ENCODE data around the gene PARP15. TPM values are rescaled to one million over a fixed set of nuclear protein-coding genes. Genes with fewer than 3 reads are reported as not detected.
"Not testable (repeated sequence)": the region's sequence is repeated elsewhere in the genome, so short reads cannot be mapped to it uniquely, and the experiment has no call there.

Gene PARP15
- polyA plus RNA-seq, 3 donors from 2014 or later, result 9.4 to 17.0 (median 14.1) TPM

DNA sequence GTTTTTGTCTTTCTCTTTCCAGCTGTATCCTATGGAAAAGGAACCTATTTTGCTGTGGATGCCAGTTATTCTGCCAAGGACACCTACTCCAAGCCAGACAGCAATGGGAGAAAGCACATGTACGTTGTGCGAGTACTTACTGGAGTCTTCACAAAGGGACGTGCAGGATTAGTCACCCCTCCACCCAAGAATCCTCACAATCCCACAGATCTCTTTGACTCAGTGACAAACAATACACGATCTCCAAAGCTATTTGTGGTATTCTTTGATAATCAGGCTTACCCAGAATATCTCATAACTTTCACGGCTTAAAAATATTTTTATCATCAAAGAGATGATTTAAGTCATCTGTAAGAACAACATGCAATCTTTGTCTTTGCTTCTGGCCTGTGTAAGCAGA is 58.3 kb downstream of the PARP15 start:
- Mint-ChIP-seq H3K27me3 (ENCODE audit: low read depth in 3 of 3) (no peaks in the 10 kb centered on the region), H3K36me3 (peaks cover 23 to 46% (median 35%) of the 10 kb centered on the region in 3 donors), H3K4me3 (no peak overlapping the region), H3K9me3 (no peaks in the 10 kb centered on the region), H3K4me1 (peaks cover 0 to 10% of the 10 kb centered on the region in 2 donors), H3K27ac (peak overlapping the region in 1 of 6 donors; percentile 53)
- no peak for DNase-seq

- no peaks in the 10 kb centered on the region for H3K27me3 Mint-ChIP-seq (ENCODE audit: low read depth in 3 of 3)
- peaks cover 26 to 46% (median 28%) of the 10 kb centered on the region in 3 donors for H3K36me3 Mint-ChIP-seq
- DNase-seq, result no peak
- H3K4me1 Mint-ChIP-seq, result peaks cover 0 to 17% of the 10 kb centered on the region in 2 donors
- H3K9me3 Mint-ChIP-seq, result no peaks in the 10 kb centered on the region
- H3K27ac Mint-ChIP-seq, result no peak overlapping the region
- no peak overlapping the region for H3K4me3 Mint-ChIP-seq
Observed at GRCh38 chr3:122636697-122637096, 59.2 kb downstream of the PARP15 start.

DNA sequence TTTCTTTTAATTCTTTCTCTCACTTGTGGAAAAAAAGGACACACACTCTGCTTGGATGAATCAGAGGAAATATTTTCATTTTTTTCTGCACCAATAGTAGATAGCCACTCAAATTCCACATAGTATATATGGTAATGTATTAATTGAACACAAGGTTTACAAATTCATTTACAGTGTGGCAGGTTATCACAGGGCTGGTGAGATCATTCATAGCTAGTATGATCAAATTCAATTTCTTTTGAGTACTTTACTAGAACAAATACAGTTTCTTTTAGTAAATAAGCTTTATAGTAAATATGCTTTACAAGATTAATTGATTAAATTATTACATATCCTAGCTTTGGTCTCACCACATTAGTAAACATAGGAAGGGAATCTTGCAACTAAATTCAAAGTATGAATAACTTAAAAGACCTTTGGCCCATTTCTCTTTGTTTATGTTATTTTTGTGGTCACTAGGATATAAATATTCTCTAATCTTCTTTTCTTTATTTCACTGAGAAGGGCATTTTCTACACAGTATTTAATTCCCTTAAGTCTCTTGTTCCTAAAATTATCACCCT is 63.1 kb downstream of the PARP15 start:
- Mint-ChIP-seq H3K27me3 (ENCODE audit: low read depth in 3 of 3) (peaks cover 0 to 2% (median 0%) of the 10 kb centered on the region in 3 donors), H3K4me3 (no peak overlapping the region), H3K27ac (peak overlapping the region in 3 of 6 donors; percentile 17 to 54 (median 47)), H3K9me3 (no peaks in the 10 kb centered on the region), H3K4me1 (peaks cover 2 to 36% of the 10 kb centered on the region in 2 donors), H3K36me3 (peaks cover 13 to 28% (median 20%) of the 10 kb centered on the region in 3 donors)
- no peak for DNase-seq

DNA sequence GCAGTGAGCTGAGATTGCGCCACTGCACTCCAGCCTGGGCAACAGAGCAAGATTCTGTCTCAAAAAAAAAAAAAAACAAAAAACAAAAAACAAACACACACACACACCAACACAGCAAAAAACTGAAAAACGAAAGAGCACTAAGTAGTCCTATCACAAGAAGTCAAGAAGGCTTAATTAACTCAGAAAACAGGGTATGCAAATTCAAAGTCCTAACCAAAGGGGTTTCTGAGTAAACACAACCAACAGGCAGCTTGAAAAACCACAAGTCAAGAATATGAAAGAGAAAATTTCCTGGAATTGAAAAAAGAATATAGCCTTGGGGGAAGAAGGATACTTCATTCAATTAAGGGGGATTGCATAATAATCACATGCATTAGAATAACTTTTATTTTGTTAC is 65.5 kb downstream of the PARP15 start:
- Mint-ChIP-seq H3K4me1 (peaks cover 2 to 51% of the 10 kb centered on the region in 2 donors), H3K9me3 (no peaks in the 10 kb centered on the region), H3K27me3 (ENCODE audit: low read depth in 3 of 3) (peaks cover 0 to 8% (median 2%) of the 10 kb centered on the region in 3 donors), H3K4me3 (peak overlapping the region in 1 of 5 donors; percentile 9), H3K36me3 (peaks cover 5 to 11% (median 9%) of the 10 kb centered on the region in 3 donors), H3K27ac (peak overlapping the region in 3 of 6 donors; percentile 6 to 65 (median 18))
- DNase-seq, result no peak

GRCh38 chr3:122646146-122646988 is 68.9 kb downstream of the PARP15 start:
- Mint-ChIP-seq H3K9me3 (no peaks in the 10 kb centered on the region), H3K4me1 (peaks cover 2 to 35% of the 10 kb centered on the region in 2 donors), H3K27ac (peak overlapping the region in 2 of 6 donors; percentile 83 to 91), H3K36me3 (no peaks in the 10 kb centered on the region), H3K27me3 (ENCODE audit: low read depth in 3 of 3) (peaks cover 0 to 8% (median 2%) of the 10 kb centered on the region in 3 donors), H3K4me3 (peak overlapping the region in 2 of 5 donors; percentile 74 to 75)
- DNase-seq, result peak in 1 of 3 donors; percentile 42

GRCh38 chr3:122651233-122651907 is 73.9 kb downstream of the PARP15 start:
- DNase-seq, H3K36me3 Mint-ChIP-seq, H3K9me3 Mint-ChIP-seq, H3K4me3 Mint-ChIP-seq, H3K27ac Mint-ChIP-seq, H3K4me1 Mint-ChIP-seq: not testable (repeated sequence)
- H3K27me3 Mint-ChIP-seq (ENCODE audit: low read depth in 3 of 3), result peaks cover 4 to 16% (median 5%) of the 10 kb centered on the region in 3 donors

GRCh38 chr3:122651962-122652361 is 74.5 kb downstream of the PARP15 start:
- not testable (repeated sequence) for H3K27ac Mint-ChIP-seq, H3K4me1 Mint-ChIP-seq

GRCh38 chr3:122658336-122658735 is 80.9 kb downstream of the PARP15 start:
- not testable (repeated sequence) for DNase-seq; H3K4me1 Mint-ChIP-seq; H3K9me3 Mint-ChIP-seq; H3K27me3 Mint-ChIP-seq (ENCODE audit: low read depth in 3 of 3); H3K36me3 Mint-ChIP-seq; H3K27ac Mint-ChIP-seq; H3K4me3 Mint-ChIP-seq

More at GRCh38 chr3:122651962-122652361, 74.5 kb downstream of the PARP15 start:
- peaks cover 4 to 14% (median 5%) of the 10 kb centered on the region in 3 donors for H3K27me3 Mint-ChIP-seq (ENCODE audit: low read depth in 3 of 3)
- H3K9me3 Mint-ChIP-seq, H3K36me3 Mint-ChIP-seq, DNase-seq, H3K4me3 Mint-ChIP-seq: not testable (repeated sequence)

GRCh38 chr3:122660297-122660974 is 83.0 kb downstream of the PARP15 start:
- DNase-seq, result no peak
- H3K27ac Mint-ChIP-seq, result no peak overlapping the region
- H3K27me3 Mint-ChIP-seq (ENCODE audit: low read depth in 3 of 3), result peaks cover 0 to 6% (median 5%) of the 10 kb centered on the region in 3 donors
- no peaks in the 10 kb centered on the region for H3K9me3 Mint-ChIP-seq
- no peaks in the 10 kb centered on the region for H3K36me3 Mint-ChIP-seq
- no peak overlapping the region for H3K4me3 Mint-ChIP-seq
- H3K4me1 Mint-ChIP-seq, result no peaks in the 10 kb centered on the region

DNA sequence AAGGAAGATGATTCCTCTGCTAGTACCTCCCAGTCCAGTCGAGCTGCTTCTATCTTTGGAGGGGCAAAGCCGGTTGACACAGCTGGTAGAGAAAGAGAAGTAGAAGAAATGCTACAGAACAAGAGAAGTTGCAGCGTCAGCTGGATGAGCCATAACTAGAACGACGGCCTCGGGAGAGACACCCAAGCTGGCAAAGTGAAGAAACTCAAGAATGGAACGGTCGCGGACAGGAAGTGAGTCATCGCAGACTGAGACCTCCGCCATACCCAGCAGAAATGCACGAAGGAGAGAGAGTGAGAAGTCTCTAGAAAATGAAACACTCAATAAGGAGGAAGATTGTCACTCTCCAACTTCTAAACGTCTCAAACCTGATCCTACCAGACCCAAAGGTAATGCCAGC is 84.2 kb downstream of the PARP15 start:
- H3K4me1 Mint-ChIP-seq, result no peaks in the 10 kb centered on the region
- H3K27ac Mint-ChIP-seq, result peak overlapping the region in 1 of 6 donors; percentile 37
- H3K36me3 Mint-ChIP-seq, result no peaks in the 10 kb centered on the region
- no peak for DNase-seq
- no peaks in the 10 kb centered on the region for H3K9me3 Mint-ChIP-seq
- peak overlapping the region in 1 of 5 donors; percentile 74 for H3K4me3 Mint-ChIP-seq
- peaks cover 0 to 6% (median 5%) of the 10 kb centered on the region in 3 donors for H3K27me3 Mint-ChIP-seq (ENCODE audit: low read depth in 3 of 3)

DNA sequence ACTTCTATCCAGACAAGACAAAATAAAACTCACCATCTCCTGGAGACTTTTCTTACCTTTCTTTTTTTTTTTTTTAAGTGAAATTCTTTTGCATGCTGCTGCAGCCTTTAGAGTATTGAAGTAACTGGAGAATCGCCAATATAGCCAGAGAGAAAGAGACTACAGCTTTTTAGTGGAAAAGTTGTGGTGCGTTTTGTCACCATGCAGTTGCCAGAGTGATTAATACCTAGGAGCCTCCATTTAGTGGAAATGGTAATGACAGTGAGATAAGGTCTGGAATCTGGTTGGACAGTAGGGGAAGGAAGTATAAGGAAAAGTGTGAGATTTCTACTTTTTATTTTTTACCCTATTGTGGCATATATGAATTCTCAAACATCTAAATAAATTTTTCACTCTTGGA is 85.1 kb downstream of the PARP15 start:
- H3K27ac Mint-ChIP-seq, result no peak overlapping the region
- H3K36me3 Mint-ChIP-seq, result no peaks in the 10 kb centered on the region
- H3K27me3 Mint-ChIP-seq (ENCODE audit: low read depth in 3 of 3), result peaks cover 0 to 6% (median 5%) of the 10 kb centered on the region in 3 donors
- no peak for DNase-seq
- no peaks in the 10 kb centered on the region for H3K9me3 Mint-ChIP-seq
- H3K4me1 Mint-ChIP-seq, result no peaks in the 10 kb centered on the region
- H3K4me3 Mint-ChIP-seq, result no peak overlapping the region

DNA sequence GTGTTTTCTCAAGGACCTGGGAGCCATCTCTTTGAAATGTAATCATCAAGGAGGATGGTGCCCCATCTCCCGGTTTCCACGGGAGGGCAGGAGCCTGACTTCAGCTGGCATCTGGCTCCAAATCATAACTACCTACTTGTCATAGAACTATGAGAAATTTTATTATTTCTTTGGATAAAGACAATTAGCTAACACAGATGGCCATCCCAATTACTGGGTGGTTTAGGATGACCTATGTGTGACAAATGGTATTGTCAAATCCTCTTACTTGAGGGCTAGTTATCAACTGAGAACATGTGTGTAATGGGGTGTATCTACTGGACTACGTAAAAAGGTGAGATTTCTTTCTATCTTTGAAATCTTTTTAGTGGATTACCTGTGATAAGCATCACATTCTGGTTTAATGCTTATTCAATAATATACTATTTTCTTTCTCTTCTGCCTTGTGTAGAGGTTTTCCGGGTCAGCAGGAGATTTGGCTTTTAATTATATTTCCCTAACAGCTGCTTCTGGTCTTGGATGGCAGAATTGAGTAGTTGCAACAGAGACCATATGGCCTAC is 87.9 kb downstream of the PARP15 start:
- Mint-ChIP-seq H3K36me3 (no peaks in the 10 kb centered on the region), H3K4me3 (no peak overlapping the region), H3K27me3 (ENCODE audit: low read depth in 3 of 3) (peaks cover 3 to 6% (median 4%) of the 10 kb centered on the region in 3 donors), H3K9me3 (no peaks in the 10 kb centered on the region), H3K4me1 (no peaks in the 10 kb centered on the region), H3K27ac (no peak overlapping the region)
- DNase-seq, result no peak

DNA sequence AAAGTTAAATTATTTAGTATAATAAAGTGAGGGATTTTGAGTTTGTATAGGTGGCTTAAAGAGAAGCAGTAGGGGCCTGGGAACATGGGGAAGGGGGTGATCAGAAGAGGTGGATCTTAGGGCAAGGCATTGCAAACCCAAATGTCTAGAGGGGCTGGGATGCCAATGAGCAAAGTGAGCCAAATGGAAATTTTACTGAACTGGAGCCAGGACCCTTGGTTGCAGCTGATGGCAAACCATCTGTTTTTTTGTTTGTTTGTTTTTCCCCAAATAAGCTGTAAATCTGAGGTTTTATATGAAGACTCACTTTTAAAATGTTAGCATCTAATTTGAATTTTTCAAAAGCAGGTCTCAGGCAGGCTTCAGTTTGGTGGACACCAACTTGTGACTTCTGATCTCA is 88.4 kb downstream of the PARP15 start:
- no peak for DNase-seq
- H3K27ac Mint-ChIP-seq, result no peak overlapping the region
- no peaks in the 10 kb centered on the region for H3K4me1 Mint-ChIP-seq
- H3K27me3 Mint-ChIP-seq (ENCODE audit: low read depth in 3 of 3), result peaks cover 3 to 6% (median 5%) of the 10 kb centered on the region in 3 donors
- no peak overlapping the region for H3K4me3 Mint-ChIP-seq
- H3K36me3 Mint-ChIP-seq, result no peaks in the 10 kb centered on the region
- no peaks in the 10 kb centered on the region for H3K9me3 Mint-ChIP-seq
